Measurements from ENCODE around the gene MYO1B. TPM values are rescaled to one million over a fixed set of nuclear protein-coding genes. Genes with fewer than 3 reads are reported as not detected.
A peak's percentile ranks its signal among the peaks of the same experiment; 100 is the strongest.

MYO1B gene
- total RNA-seq, 1 experiment from 2014 or later: 37.8 TPM

DNA sequence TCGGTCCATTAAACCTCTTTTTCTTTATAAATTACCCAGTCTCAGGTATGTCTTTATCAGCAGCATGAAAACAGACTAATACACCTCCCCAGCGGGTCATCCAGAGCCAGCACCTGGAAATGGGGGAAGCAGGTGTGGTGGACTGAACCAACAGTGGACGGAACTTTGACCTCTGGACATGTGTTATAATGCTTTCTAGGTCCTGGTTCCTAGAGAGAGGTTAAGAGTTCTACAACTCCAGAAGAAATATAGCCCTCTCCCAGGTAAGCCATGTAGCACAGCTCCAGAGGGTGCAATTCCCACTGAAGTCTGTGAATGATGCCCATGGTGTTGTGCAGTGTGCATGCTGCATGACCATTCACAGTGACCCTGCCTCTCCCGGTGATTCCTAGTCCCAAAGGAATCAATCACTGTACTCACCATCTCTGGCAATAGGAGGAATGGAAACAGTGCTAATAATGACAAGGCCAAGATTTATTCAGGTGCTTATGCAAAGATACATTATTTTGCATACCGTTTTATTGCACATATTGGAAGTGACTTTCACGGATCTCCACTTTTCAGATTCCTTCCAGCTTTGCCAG, 45.2 kb upstream of the MYO1B start:
- BruUV-seq (replicated peaks): no TSS peak
- no peaks in the 10 kb centered on the region for H3K9me3 ChIP-seq (ENCODE audit: low read depth, low read length, poor library complexity, severe bottlenecking)
- TF ChIP-seq CTCF (conservative IDR thresholded peaks at IDR 0.05; ENCODE audit: low read depth, low read length) (no peak), EZH2 (IDR thresholded peaks at IDR 0.05; ENCODE audit: borderline replicate concordance, low read depth, low read length, poor library complexity, severe bottlenecking) (no peak)
- intact Hi-C loops (cut with micrococcal nuclease; ENCODE audit: unreplicated experiment): no loop called here
- peaks cover 9% of the 10 kb centered on the region for H3K4me1 ChIP-seq (ENCODE audit: insufficient read depth, low read length, poor library complexity, severe bottlenecking)
- CTCF ChIA-PET: no interaction called here
- no peak overlapping the region for H3K27ac ChIP-seq (ENCODE audit: low read depth, low read length, poor library complexity, severe bottlenecking)
- no peaks in the 10 kb centered on the region for H3K36me3 ChIP-seq (ENCODE audit: insufficient read depth, low read length, poor library complexity, severe bottlenecking)
- no peaks in the 10 kb centered on the region for H3K27me3 ChIP-seq (replicated peaks; ENCODE audit: insufficient read depth, low read depth, low read length, poor library complexity)
- POLR2A ChIA-PET (ENCODE audit: low non-redundant PET): no interaction called here
- no peak overlapping the region for H3K4me3 ChIP-seq (ENCODE audit: low read depth, low read length, poor library complexity, severe bottlenecking)
- no peak for DNase-seq (ENCODE audit: low spot score)

DNA sequence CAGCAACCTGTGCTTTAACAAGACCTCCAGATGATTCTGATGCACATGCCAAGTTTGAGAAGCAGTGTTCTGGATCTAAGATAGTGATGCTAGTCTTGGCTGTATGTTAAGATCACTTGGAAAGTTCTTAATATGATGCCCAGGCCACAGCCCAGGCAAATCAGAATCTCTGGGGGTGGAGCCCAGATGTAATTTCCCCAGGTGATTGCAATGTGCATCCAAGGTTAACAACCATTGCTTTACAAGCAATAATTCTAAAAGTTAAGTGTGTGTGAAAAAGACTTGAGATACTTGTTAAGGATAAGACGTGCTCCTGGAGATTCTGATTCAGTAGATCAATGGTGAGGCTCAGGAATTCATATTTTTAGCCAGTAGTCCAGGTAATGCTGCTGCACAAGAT, 44.3 kb upstream of the MYO1B start:
- POLR2A ChIA-PET (ENCODE audit: low non-redundant PET): no interaction called here
- Histone ChIP-seq H3K4me1 (ENCODE audit: insufficient read depth, low read length, poor library complexity, severe bottlenecking) (peaks cover 9% of the 10 kb centered on the region), H3K27ac (ENCODE audit: low read depth, low read length, poor library complexity, severe bottlenecking) (no peak overlapping the region), H3K27me3 (replicated peaks; ENCODE audit: insufficient read depth, low read depth, low read length, poor library complexity) (no peaks in the 10 kb centered on the region), H3K36me3 (ENCODE audit: insufficient read depth, low read length, poor library complexity, severe bottlenecking) (no peaks in the 10 kb centered on the region), H3K9me3 (ENCODE audit: low read depth, low read length, poor library complexity, severe bottlenecking) (no peaks in the 10 kb centered on the region), H3K4me3 (ENCODE audit: low read depth, low read length, poor library complexity, severe bottlenecking) (no peak overlapping the region)
- CTCF ChIA-PET: no interaction called here
- no TSS peak for BruUV-seq (replicated peaks)
- no peak for DNase-seq (ENCODE audit: low spot score)
- intact Hi-C loops (cut with micrococcal nuclease; ENCODE audit: unreplicated experiment): no loop called here
- TF ChIP-seq EZH2 (IDR thresholded peaks at IDR 0.05; ENCODE audit: borderline replicate concordance, low read depth, low read length, poor library complexity, severe bottlenecking) (no peak), CTCF (conservative IDR thresholded peaks at IDR 0.05; ENCODE audit: low read depth, low read length) (no peak)

DNA sequence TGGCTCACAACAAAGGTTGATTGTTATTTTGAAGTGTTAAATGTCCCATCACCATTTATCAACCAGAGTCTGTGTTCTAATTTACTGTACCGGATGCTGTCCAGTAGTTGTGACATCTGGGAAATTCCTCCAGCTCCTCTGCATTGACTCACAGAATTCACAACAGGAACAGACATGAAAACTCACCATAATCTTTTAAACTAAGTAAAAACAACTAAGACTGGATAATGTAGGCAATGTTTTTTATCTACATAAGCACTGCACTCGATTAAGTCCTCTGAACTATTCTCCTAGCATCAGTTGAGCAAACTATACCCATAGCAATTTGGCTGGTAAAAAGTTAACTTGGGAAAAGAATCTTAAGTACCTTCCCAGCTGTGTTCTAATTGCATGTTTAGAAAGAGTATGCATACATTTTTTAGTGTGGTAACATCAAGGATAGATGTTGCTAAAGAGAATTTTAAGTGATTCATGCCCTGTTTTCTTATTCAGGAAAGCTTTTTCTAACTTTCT, 42.9 kb upstream of the MYO1B start:
- no TSS peak for BruUV-seq (replicated peaks)
- no peaks in the 10 kb centered on the region for H3K36me3 ChIP-seq (ENCODE audit: insufficient read depth, low read length, poor library complexity, severe bottlenecking)
- peaks cover 9% of the 10 kb centered on the region for H3K4me1 ChIP-seq (ENCODE audit: insufficient read depth, low read length, poor library complexity, severe bottlenecking)
- no peak overlapping the region for H3K4me3 ChIP-seq (ENCODE audit: low read depth, low read length, poor library complexity, severe bottlenecking)
- TF ChIP-seq EZH2 (IDR thresholded peaks at IDR 0.05; ENCODE audit: borderline replicate concordance, low read depth, low read length, poor library complexity, severe bottlenecking): no peak
- no peak for TF ChIP-seq CTCF (conservative IDR thresholded peaks at IDR 0.05; ENCODE audit: low read depth, low read length)
- POLR2A ChIA-PET (ENCODE audit: low non-redundant PET): interaction anchor here (0.6 kb wide), 1 partner anchor 52 kb away, joined by 5 read pairs; no protein-coding TSS in a partner anchor
- CTCF ChIA-PET: interaction anchor here (0.8 kb wide), 1 partner anchor 78 kb away, joined by 7 read pairs; no protein-coding TSS in a partner anchor
- DNase-seq (ENCODE audit: low spot score): peak; percentile 62
- no peaks in the 10 kb centered on the region for H3K27me3 ChIP-seq (replicated peaks; ENCODE audit: insufficient read depth, low read depth, low read length, poor library complexity)
- H3K27ac ChIP-seq (ENCODE audit: low read depth, low read length, poor library complexity, severe bottlenecking): no peak overlapping the region
- H3K9me3 ChIP-seq (ENCODE audit: low read depth, low read length, poor library complexity, severe bottlenecking): no peaks in the 10 kb centered on the region
- intact Hi-C loops (cut with micrococcal nuclease; ENCODE audit: unreplicated experiment): no loop called here

Measured in A673 (cell line).